Neuronal stem cell (in vitro differentiated cells): ENCODE measurements around the gene STK39.

Experiments
- DNase-seq: peaks from one replicate; pipeline ENCODE4 v3.0.0-alpha.2; 2013; ENCODE audit warnings: low spot score
- H2AFZ ChIP-seq: one replicate; pipeline ENCODE4 v1.6.1; 2013; ENCODE audit warnings: mild to moderate bottlenecking, low read length, inconsistent platforms
- H2AK5ac ChIP-seq: 2 replicates; pipeline ENCODE4 v1.6.1; 2013; ENCODE audit warnings: low read depth, mild to moderate bottlenecking, inconsistent platforms, low read length, moderate library complexity, mixed read lengths
- H2BK120ac ChIP-seq: 2 replicates; pipeline ENCODE4 v1.6.1; 2013; ENCODE audit warnings: low read depth, mild to moderate bottlenecking, inconsistent platforms, low read length, moderate library complexity, mixed read lengths
- H2BK12ac ChIP-seq: one replicate; pipeline ENCODE4 v1.6.1; 2013; ENCODE audit warnings: low read length, inconsistent platforms
- H2BK15ac ChIP-seq: 2 replicates; pipeline ENCODE4 v1.6.1; 2013; ENCODE audit warnings: mild to moderate bottlenecking, low read length, inconsistent platforms, mixed read lengths
- H2BK5ac ChIP-seq: one replicate; pipeline ENCODE4 v1.6.1; 2013; ENCODE audit warnings: inconsistent platforms, mild to moderate bottlenecking, low read length, moderate library complexity
- H3K14ac ChIP-seq: one replicate; pipeline ENCODE4 v1.6.1; 2013; ENCODE audit warnings: low read length, inconsistent platforms
- H3K18ac ChIP-seq: 2 replicates; pipeline ENCODE4 v1.6.1; 2013; ENCODE audit warnings: low read length, inconsistent platforms
- H3K23ac ChIP-seq: 2 replicates; pipeline ENCODE4 v1.6.1; 2013; ENCODE audit warnings: low read depth, mild to moderate bottlenecking, mixed read lengths, low read length, inconsistent platforms; ENCODE audit not compliant: poor library complexity
- H3K27ac ChIP-seq: replicated peaks from 3 replicates; pipeline ENCODE4 v1.5.1; 2013; ENCODE audit warnings: low read length, inconsistent platforms
- H3K27me3 ChIP-seq, 3 experiments: 2 replicates each; pipeline ENCODE4 v1.6.1; 2013; ENCODE audit warnings: low read length in 3 of 3, mild to moderate bottlenecking in 2 of 3, inconsistent platforms in 1 of 3, low read depth in 1 of 3, mixed read lengths in 1 of 3, moderate library complexity in 1 of 3; ENCODE audit not compliant: control insufficient read depth in 3 of 3, insufficient read depth in 3 of 3
- H3K36me3 ChIP-seq, 2 donors: replicated peaks in 1 of 2; 2 replicates each; pipeline ENCODE4 v1.6.1; 2013; ENCODE audit warnings: low read length in 2 of 2; ENCODE audit not compliant: control insufficient read depth in 2 of 2, insufficient read depth in 2 of 2
- H3K4ac ChIP-seq: 2 replicates; pipeline ENCODE4 v1.6.1; 2013; ENCODE audit warnings: inconsistent platforms, mild to moderate bottlenecking, low read length, moderate library complexity
- H3K4me1 ChIP-seq, 2 donors: 1 replicate in 1 of 2; 2 replicates in 1 of 2; pipeline ENCODE4 v1.6.1; 2013; ENCODE audit warnings: low read length in 2 of 2, low read depth in 1 of 2; ENCODE audit not compliant: control insufficient read depth in 2 of 2, insufficient read depth in 1 of 2
- H3K4me2 ChIP-seq: one replicate; pipeline ENCODE4 v1.6.1; 2013; ENCODE audit warnings: mild to moderate bottlenecking, low read length, inconsistent platforms; ENCODE audit not compliant: insufficient read depth, poor library complexity, severe bottlenecking
- H3K4me3 ChIP-seq, 2 donors: 2 replicates each; pipeline ENCODE4 v1.5.1; 2013; ENCODE audit warnings: low read length in 2 of 2, mild to moderate bottlenecking in 2 of 2, inconsistent platforms in 1 of 2, moderate library complexity in 1 of 2
- H3K79me1 ChIP-seq: one replicate; pipeline ENCODE4 v1.6.1; 2013; ENCODE audit warnings: low read depth, mild to moderate bottlenecking, inconsistent platforms, low read length, moderate library complexity
- H3K9ac ChIP-seq: one replicate; pipeline ENCODE4 v1.6.1; 2013; ENCODE audit warnings: mild to moderate bottlenecking, low read depth, low read length, inconsistent platforms; ENCODE audit not compliant: poor library complexity
- H3K9me3 ChIP-seq, 2 donors: replicated peaks in 1 of 2; 2 replicates each; pipeline versions ENCODE3 to v1.6.1; 2013; ENCODE audit warnings: low read length in 2 of 2, mild to moderate bottlenecking in 2 of 2, inconsistent platforms in 1 of 2, low read depth in 1 of 2, mixed read lengths in 1 of 2, moderate library complexity in 1 of 2; ENCODE audit not compliant: control insufficient read depth in 2 of 2, insufficient read depth in 1 of 2
- H4K8ac ChIP-seq: one replicate; pipeline ENCODE4 v1.6.1; 2013; ENCODE audit warnings: low read depth, mild to moderate bottlenecking, inconsistent platforms, low read length, moderate library complexity
- H4K91ac ChIP-seq: one replicate; pipeline ENCODE4 v1.6.1; 2013; ENCODE audit warnings: low read length, low read depth, mild to moderate bottlenecking, inconsistent platforms; ENCODE audit not compliant: poor library complexity
- WGBS, 2 donors: extraction: QIAGEN DNeasy Blood & Tissue Kit; methylation state at CpG; one replicate each; pipeline ENCODE4 v1.1.7; 2013; ENCODE audit warnings: missing lambda C conversion rate in 2 of 2, mixed read lengths in 1 of 2; ENCODE audit not compliant: insufficient read length in 2 of 2, insufficient replicate concordance in 1 of 2; ENCODE audit errors: extremely low coverage in 2 of 2; 5-methylcytosine and 5-hydroxymethylcytosine counted together

The STK39 gene

GRCh38 chr2:168255866-168256265 lies 8.5 kb upstream of the STK39 start:
- H4K91ac ChIP-seq: no peak overlapping the region
- no peak overlapping the region for H3K23ac ChIP-seq
- no peak overlapping the region for H3K18ac ChIP-seq
- H3K79me1 ChIP-seq: no peaks in the 10 kb centered on the region
- H3K27me3 ChIP-seq: no peaks in the 10 kb centered on the region
- no peak overlapping the region for H2BK15ac ChIP-seq
- no peak overlapping the region for H4K8ac ChIP-seq
- H3K27ac ChIP-seq: no peak overlapping the region
- no peak overlapping the region for H3K4ac ChIP-seq
- H2BK5ac ChIP-seq: no peak overlapping the region
- H3K4me1 ChIP-seq: no peaks in the 10 kb centered on the region
- no peak for DNase-seq
- H2BK12ac ChIP-seq: no peak overlapping the region
- no peak overlapping the region for H3K4me2 ChIP-seq
- H3K14ac ChIP-seq: no peak overlapping the region
- H2AFZ ChIP-seq: no peak overlapping the region
- H3K36me3 ChIP-seq: no peaks in the 10 kb centered on the region
- no peak overlapping the region for H2BK120ac ChIP-seq
- peaks cover 0 to 16% of the 10 kb centered on the region in 2 donors for H3K9me3 ChIP-seq
- no peak overlapping the region for H3K4me3 ChIP-seq
- no peak overlapping the region for H2AK5ac ChIP-seq
- no peak overlapping the region for H3K9ac ChIP-seq
- no CpG with 5 or more reads among the region's 3 CpGs for WGBS, 2 donors

- H2BK5ac ChIP-seq: no peak overlapping the region
- no peak overlapping the region for H2AK5ac ChIP-seq
- no peak for DNase-seq
- no peaks in the 10 kb centered on the region for H3K4me1 ChIP-seq
- no peak overlapping the region for H2BK120ac ChIP-seq
- no peak overlapping the region for H3K27ac ChIP-seq
- no peak overlapping the region for H3K18ac ChIP-seq
- H3K4me3 ChIP-seq: no peak overlapping the region
- no peak overlapping the region for H2BK12ac ChIP-seq
- no peak overlapping the region for H3K14ac ChIP-seq
- H3K23ac ChIP-seq: no peak overlapping the region
- no CpG with 5 or more reads among the region's 8 CpGs for WGBS, 2 donors
- H3K36me3 ChIP-seq: no peaks in the 10 kb centered on the region
- no peaks in the 10 kb centered on the region for H3K79me1 ChIP-seq
- H3K27me3 ChIP-seq: peaks cover 0 to under 1% (median 0%) of the 10 kb centered on the region in 3 experiments
- no peak overlapping the region for H3K4me2 ChIP-seq
- H2BK15ac ChIP-seq: no peak overlapping the region
- H3K4ac ChIP-seq: no peak overlapping the region
- H3K9ac ChIP-seq: no peak overlapping the region
- no peak overlapping the region for H4K8ac ChIP-seq
- peaks cover 0 to 14% of the 10 kb centered on the region in 2 donors for H3K9me3 ChIP-seq
- no peak overlapping the region for H2AFZ ChIP-seq
- H4K91ac ChIP-seq: no peak overlapping the region
Observed at GRCh38 chr2:168255103-168255502, 7.7 kb upstream of the STK39 start.

GRCh38 chr2:168254158-168254935 lies 7.0 kb upstream of the STK39 start:
- Histone ChIP-seq H4K91ac (no peak overlapping the region), H2BK15ac (no peak overlapping the region), H2BK12ac (no peak overlapping the region), H3K36me3 (no peaks in the 10 kb centered on the region), H3K18ac (no peak overlapping the region), H4K8ac (no peak overlapping the region), H2AK5ac (no peak overlapping the region), H2BK120ac (no peak overlapping the region), H3K4me1 (no peaks in the 10 kb centered on the region), H3K14ac (no peak overlapping the region), H3K27ac (no peak overlapping the region), H3K4me3 (no peak overlapping the region), H3K9me3 (peaks cover 0 to 9% of the 10 kb centered on the region in 2 donors), H3K23ac (no peak overlapping the region), H3K4ac (no peak overlapping the region), H3K79me1 (no peaks in the 10 kb centered on the region), H3K27me3 (peaks cover 0 to 5% (median 0%) of the 10 kb centered on the region in 3 experiments), H3K4me2 (no peak overlapping the region), H3K9ac (no peak overlapping the region), H2AFZ (no peak overlapping the region), H2BK5ac (no peak overlapping the region)
- WGBS, 2 donors: no CpG with 5 or more reads among the region's 3 CpGs
- DNase-seq: no peak

GRCh38 chr2:168253379-168253778 lies 6.0 kb upstream of the STK39 start:
- no peak overlapping the region for H2BK5ac ChIP-seq
- H2BK12ac ChIP-seq: no peak overlapping the region
- no peak overlapping the region for H3K9ac ChIP-seq
- no peak overlapping the region for H2BK120ac ChIP-seq
- WGBS, 2 donors: no CpG with 5 or more reads among the region's 2 CpGs
- no peaks in the 10 kb centered on the region for H3K4me1 ChIP-seq
- no peak overlapping the region for H3K4me3 ChIP-seq
- H3K4me2 ChIP-seq: no peak overlapping the region
- H3K23ac ChIP-seq: no peak overlapping the region
- no peak overlapping the region for H3K4ac ChIP-seq
- H2BK15ac ChIP-seq: no peak overlapping the region
- H3K27me3 ChIP-seq: peaks cover 0 to 12% (median 0%) of the 10 kb centered on the region in 3 experiments
- no peak overlapping the region for H3K14ac ChIP-seq
- H3K9me3 ChIP-seq: peaks cover 0 to 4% of the 10 kb centered on the region in 2 donors
- no peak overlapping the region for H4K8ac ChIP-seq
- no peak overlapping the region for H3K18ac ChIP-seq
- no peak overlapping the region for H2AFZ ChIP-seq
- no peak for DNase-seq
- H2AK5ac ChIP-seq: no peak overlapping the region
- no peak overlapping the region for H4K91ac ChIP-seq
- no peaks in the 10 kb centered on the region for H3K36me3 ChIP-seq
- no peak overlapping the region for H3K27ac ChIP-seq
- H3K79me1 ChIP-seq: no peaks in the 10 kb centered on the region
